ENCODE data around the gene CEP152.

CEP152 gene

DNA sequence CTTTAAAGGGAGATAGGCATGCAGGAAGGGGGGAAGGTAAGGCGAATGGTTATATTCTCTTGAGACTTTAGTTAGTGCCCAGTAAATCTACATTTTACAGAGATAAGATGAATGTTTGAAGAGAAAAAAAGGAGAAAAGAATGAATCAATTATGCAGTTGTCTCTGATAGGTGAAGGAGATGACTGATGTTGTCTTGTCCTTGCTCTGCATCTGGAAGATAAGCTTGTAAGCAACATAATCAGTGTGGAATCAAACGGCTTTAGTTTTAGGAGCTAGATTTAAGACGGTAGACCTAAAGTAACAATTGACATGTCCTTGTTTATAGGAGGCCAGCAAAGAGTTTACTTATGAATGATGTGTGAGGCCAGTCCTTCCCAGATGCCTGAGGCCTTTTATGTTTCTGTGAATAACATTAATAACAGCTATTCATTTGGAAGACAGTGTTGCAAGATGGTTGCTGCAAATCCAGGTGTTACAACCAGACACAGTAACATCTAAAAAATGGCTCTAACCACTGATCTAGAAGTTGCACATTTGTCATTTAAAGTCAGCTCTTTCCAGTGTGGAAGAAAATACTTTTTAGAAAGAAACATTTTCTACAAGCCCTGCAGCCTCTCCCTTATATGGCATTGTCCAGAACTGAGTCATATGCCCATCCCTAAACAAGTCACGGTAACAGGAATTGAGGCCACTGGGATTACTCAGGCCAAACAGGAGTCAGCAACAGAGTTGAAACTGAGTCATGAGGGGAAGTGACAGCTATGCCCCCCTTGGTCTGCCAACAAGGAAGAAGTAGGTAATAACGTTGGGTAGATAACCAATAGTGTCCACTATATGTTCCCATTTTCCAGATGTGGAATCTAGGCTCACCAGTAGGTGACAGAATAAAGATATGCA, 87.9 kb downstream of the CEP152 start:
- H2BK12ac ChIP-seq (ENCODE audit: low read length) = no peak overlapping the region
- H2BK5ac ChIP-seq (ENCODE audit: low read depth, low read length, poor library complexity) = no peak overlapping the region
- H3K14ac ChIP-seq (ENCODE audit: low read length) = no peak overlapping the region
- H3K27ac ChIP-seq (ENCODE audit: low read depth, low read length) = no peak overlapping the region
- H3K79me2 ChIP-seq (ENCODE audit: control insufficient read depth, insufficient read depth, low read length, poor library complexity) = no peaks in the 10 kb centered on the region
- no peak overlapping the region for H2AK5ac ChIP-seq (ENCODE audit: low read length)
- peak; percentile 79 to 83 for DNase-seq
- H4K8ac ChIP-seq (ENCODE audit: low read depth, low read length) = no peak overlapping the region
- H3K9ac ChIP-seq (ENCODE audit: low read length) = no peak overlapping the region
- H3K79me1 ChIP-seq (ENCODE audit: low read length) = no peaks in the 10 kb centered on the region
- no peak overlapping the region for H2AFZ ChIP-seq (ENCODE audit: insufficient read depth, low read length, poor library complexity)
- no peak overlapping the region for H4K12ac ChIP-seq (ENCODE audit: low read depth, low read length)
- no peak overlapping the region for H3K23ac ChIP-seq (ENCODE audit: low read length)
- peaks cover 0 to 2% of the 10 kb centered on the region in 2 experiments for H3K4me1 ChIP-seq (ENCODE audit: control insufficient read depth in 1 of 2, insufficient read depth in 2 of 2, low read length in 2 of 2)
- H3K18ac ChIP-seq (ENCODE audit: low read length) = no peak overlapping the region
- H3K4me3 ChIP-seq (ENCODE audit: low read depth, low read length) = no peak overlapping the region
- no peaks in the 10 kb centered on the region for H3K36me3 ChIP-seq (ENCODE audit: control insufficient read depth in 1 of 2, insufficient read depth in 2 of 2, low read length in 2 of 2)
- no peak overlapping the region for H3K4me2 ChIP-seq (ENCODE audit: low read length)
- no peak overlapping the region for H4K91ac ChIP-seq (ENCODE audit: low read depth, low read length)
- no CpG with 5 or more reads among the region's 5 CpGs for WGBS (ENCODE audit: extremely low coverage, insufficient coverage, insufficient read length)
- no peaks in the 10 kb centered on the region for H3K9me3 ChIP-seq (ENCODE audit: insufficient read depth, low read depth, low read length)
- no peak overlapping the region for H3K4ac ChIP-seq (ENCODE audit: low read depth, low read length)
- no peaks in the 10 kb centered on the region for H3K27me3 ChIP-seq (ENCODE audit: insufficient read depth, low read length)
- no peak overlapping the region for H2BK120ac ChIP-seq (ENCODE audit: insufficient read depth, low read length, poor library complexity)

DNA sequence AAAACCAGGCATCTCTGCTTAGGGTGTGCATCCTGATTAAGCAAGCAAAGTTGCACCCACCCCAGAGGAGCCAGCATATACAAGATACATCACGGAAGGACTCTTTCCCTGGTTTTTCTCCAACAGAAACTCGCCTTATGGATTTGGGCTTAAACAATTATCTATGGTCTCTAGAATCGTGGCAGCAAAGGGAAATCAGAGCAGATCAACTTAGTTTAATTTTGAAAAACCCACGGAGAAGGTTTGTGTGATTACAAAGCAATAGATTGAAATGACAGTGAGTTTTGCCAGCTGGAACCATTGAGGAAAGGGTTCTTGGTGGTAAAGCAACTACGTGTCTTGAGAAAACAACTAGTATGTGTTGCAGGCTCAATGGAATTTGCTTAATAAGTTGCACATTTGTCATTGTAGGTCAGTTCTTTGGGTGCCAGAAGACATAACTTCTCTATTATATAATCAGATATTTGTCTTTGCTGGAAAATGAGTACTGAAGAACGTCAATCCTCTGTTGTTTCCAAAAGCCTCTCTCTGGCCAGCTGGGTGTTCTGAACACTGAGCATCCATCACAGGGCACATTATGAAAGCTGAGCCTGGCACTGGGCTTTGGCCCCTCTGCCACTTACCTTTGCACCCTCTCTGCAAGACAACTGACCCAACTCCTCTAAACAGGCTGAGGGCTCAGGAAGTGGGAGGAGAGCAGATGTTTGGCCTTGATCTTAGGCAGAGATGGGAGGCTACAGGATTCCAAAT, 89.6 kb downstream of the CEP152 start:
- no peak overlapping the region for H3K4me2 ChIP-seq (ENCODE audit: low read length)
- no peaks in the 10 kb centered on the region for H3K36me3 ChIP-seq (ENCODE audit: control insufficient read depth in 1 of 2, insufficient read depth in 2 of 2, low read length in 2 of 2)
- no peak overlapping the region for H4K8ac ChIP-seq (ENCODE audit: low read depth, low read length)
- H3K14ac ChIP-seq (ENCODE audit: low read length) = no peak overlapping the region
- H3K4ac ChIP-seq (ENCODE audit: low read depth, low read length) = no peak overlapping the region
- H2BK12ac ChIP-seq (ENCODE audit: low read length) = no peak overlapping the region
- no peak overlapping the region for H4K12ac ChIP-seq (ENCODE audit: low read depth, low read length)
- no CpG with 5 or more reads among the region's 6 CpGs for WGBS (ENCODE audit: extremely low coverage, insufficient coverage, insufficient read length)
- no peaks in the 10 kb centered on the region for H3K27me3 ChIP-seq (ENCODE audit: insufficient read depth, low read length)
- no peak overlapping the region for H3K23ac ChIP-seq (ENCODE audit: low read length)
- no peak overlapping the region for H2AK5ac ChIP-seq (ENCODE audit: low read length)
- no peak overlapping the region for H3K18ac ChIP-seq (ENCODE audit: low read length)
- DNase-seq = no peak
- H4K91ac ChIP-seq (ENCODE audit: low read depth, low read length) = no peak overlapping the region
- no peak overlapping the region for H3K4me3 ChIP-seq (ENCODE audit: low read depth, low read length)
- H3K9me3 ChIP-seq (ENCODE audit: insufficient read depth, low read depth, low read length) = no peaks in the 10 kb centered on the region
- H3K4me1 ChIP-seq (ENCODE audit: control insufficient read depth in 1 of 2, insufficient read depth in 2 of 2, low read length in 2 of 2) = peaks cover 0 to 2% of the 10 kb centered on the region in 2 experiments
- no peaks in the 10 kb centered on the region for H3K79me1 ChIP-seq (ENCODE audit: low read length)
- H2BK5ac ChIP-seq (ENCODE audit: low read depth, low read length, poor library complexity) = no peak overlapping the region
- no peak overlapping the region for H3K9ac ChIP-seq (ENCODE audit: low read length)
- no peaks in the 10 kb centered on the region for H3K79me2 ChIP-seq (ENCODE audit: control insufficient read depth, insufficient read depth, low read length, poor library complexity)
- no peak overlapping the region for H2BK120ac ChIP-seq (ENCODE audit: insufficient read depth, low read length, poor library complexity)
- H3K27ac ChIP-seq (ENCODE audit: low read depth, low read length) = no peak overlapping the region
- H2AFZ ChIP-seq (ENCODE audit: insufficient read depth, low read length, poor library complexity) = no peak overlapping the region

DNA sequence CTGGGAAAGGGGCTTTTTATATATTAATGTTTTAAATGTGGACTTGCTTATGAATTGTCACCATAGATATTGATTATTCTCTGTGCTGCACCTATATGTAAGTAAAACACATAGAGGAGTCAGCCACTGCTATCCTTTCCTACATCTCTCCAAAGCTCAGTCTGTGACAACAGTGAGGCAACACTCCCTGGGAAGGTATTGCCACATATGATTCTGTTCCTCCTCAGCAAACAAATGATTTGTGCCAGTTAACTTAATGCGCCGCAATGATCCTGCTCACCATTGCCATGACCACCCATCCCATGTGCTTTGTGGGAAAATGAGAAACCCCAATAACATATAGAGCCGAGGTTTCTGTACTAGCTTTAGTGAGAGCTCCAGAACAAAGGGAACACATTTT, 90.2 kb downstream of the CEP152 start:
- H4K12ac ChIP-seq (ENCODE audit: low read depth, low read length) = no peak overlapping the region

DNA sequence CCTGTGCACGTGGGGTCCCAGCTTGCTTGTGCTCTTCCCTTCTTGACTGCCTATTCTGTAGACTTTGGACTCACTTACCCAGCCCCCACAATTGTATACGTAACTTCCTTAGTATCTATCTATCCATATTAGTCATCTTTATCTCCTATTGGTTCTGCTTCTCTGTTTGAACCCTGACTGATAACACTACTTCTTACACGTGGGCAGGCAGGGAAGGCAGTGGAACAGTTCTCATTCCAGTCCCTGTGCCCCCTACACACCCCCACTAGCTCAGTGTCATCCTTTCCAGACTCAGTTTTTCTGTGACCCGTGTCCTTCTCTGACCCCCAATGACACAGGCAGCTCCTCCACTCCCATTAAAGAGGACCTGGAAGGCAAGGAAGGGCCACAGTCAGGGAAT, 91.2 kb downstream of the CEP152 start:
- Histone ChIP-seq H3K4me1 (ENCODE audit: control insufficient read depth in 1 of 2, insufficient read depth in 2 of 2, low read length in 2 of 2) (peaks cover 0 to 2% of the 10 kb centered on the region in 2 experiments), H3K79me2 (ENCODE audit: control insufficient read depth, insufficient read depth, low read length, poor library complexity) (no peaks in the 10 kb centered on the region), H2BK5ac (ENCODE audit: low read depth, low read length, poor library complexity) (no peak overlapping the region), H4K8ac (ENCODE audit: low read depth, low read length) (no peak overlapping the region), H3K27ac (ENCODE audit: low read depth, low read length) (no peak overlapping the region), H3K23ac (ENCODE audit: low read length) (no peak overlapping the region), H3K79me1 (ENCODE audit: low read length) (no peaks in the 10 kb centered on the region), H4K91ac (ENCODE audit: low read depth, low read length) (no peak overlapping the region), H2AFZ (ENCODE audit: insufficient read depth, low read length, poor library complexity) (no peak overlapping the region), H3K9ac (ENCODE audit: low read length) (no peak overlapping the region), H3K27me3 (ENCODE audit: insufficient read depth, low read length) (no peaks in the 10 kb centered on the region), H3K36me3 (ENCODE audit: control insufficient read depth in 1 of 2, insufficient read depth in 2 of 2, low read length in 2 of 2) (no peaks in the 10 kb centered on the region), H4K12ac (ENCODE audit: low read depth, low read length) (no peak overlapping the region), H3K4me2 (ENCODE audit: low read length) (no peak overlapping the region), H3K9me3 (ENCODE audit: insufficient read depth, low read depth, low read length) (no peaks in the 10 kb centered on the region), H3K14ac (ENCODE audit: low read length) (no peak overlapping the region), H3K4me3 (ENCODE audit: low read depth, low read length) (no peak overlapping the region), H3K4ac (ENCODE audit: low read depth, low read length) (no peak overlapping the region), H2AK5ac (ENCODE audit: low read length) (no peak overlapping the region), H2BK12ac (ENCODE audit: low read length) (no peak overlapping the region), H3K18ac (ENCODE audit: low read length) (no peak overlapping the region), H2BK120ac (ENCODE audit: insufficient read depth, low read length, poor library complexity) (no peak overlapping the region)
- no CpG with 5 or more reads among the region's 4 CpGs for WGBS (ENCODE audit: extremely low coverage, insufficient coverage, insufficient read length)
- DNase-seq = no peak

More for the DNA sequence above, 90.2 kb downstream of the CEP152 start:
- Histone ChIP-seq H3K4ac (ENCODE audit: low read depth, low read length) (no peak overlapping the region), H2AK5ac (ENCODE audit: low read length) (no peak overlapping the region), H3K4me1 (ENCODE audit: control insufficient read depth in 1 of 2, insufficient read depth in 2 of 2, low read length in 2 of 2) (peaks cover 0 to 2% of the 10 kb centered on the region in 2 experiments), H3K27ac (ENCODE audit: low read depth, low read length) (no peak overlapping the region), H4K8ac (ENCODE audit: low read depth, low read length) (no peak overlapping the region), H3K4me3 (ENCODE audit: low read depth, low read length) (no peak overlapping the region), H3K9me3 (ENCODE audit: insufficient read depth, low read depth, low read length) (no peaks in the 10 kb centered on the region), H2AFZ (ENCODE audit: insufficient read depth, low read length, poor library complexity) (no peak overlapping the region), H3K36me3 (ENCODE audit: control insufficient read depth in 1 of 2, insufficient read depth in 2 of 2, low read length in 2 of 2) (no peaks in the 10 kb centered on the region), H3K14ac (ENCODE audit: low read length) (no peak overlapping the region), H3K9ac (ENCODE audit: low read length) (no peak overlapping the region), H3K23ac (ENCODE audit: low read length) (no peak overlapping the region), H3K4me2 (ENCODE audit: low read length) (no peak overlapping the region), H4K91ac (ENCODE audit: low read depth, low read length) (no peak overlapping the region), H3K79me1 (ENCODE audit: low read length) (no peaks in the 10 kb centered on the region), H3K27me3 (ENCODE audit: insufficient read depth, low read length) (no peaks in the 10 kb centered on the region), H2BK120ac (ENCODE audit: insufficient read depth, low read length, poor library complexity) (no peak overlapping the region), H2BK5ac (ENCODE audit: low read depth, low read length, poor library complexity) (no peak overlapping the region), H3K79me2 (ENCODE audit: control insufficient read depth, insufficient read depth, low read length, poor library complexity) (no peaks in the 10 kb centered on the region), H3K18ac (ENCODE audit: low read length) (no peak overlapping the region), H2BK12ac (ENCODE audit: low read length) (no peak overlapping the region)
- DNase-seq = peak in 1 of 2 donors; percentile 14
- WGBS (ENCODE audit: extremely low coverage, insufficient coverage, insufficient read length) = no CpG with 5 or more reads among the region's 3 CpGs

All from trophoblast cell (in vitro differentiated cells and primary cell).